Measurements from ENCODE around the gene AFAP1.
A peak's percentile ranks its signal among the peaks of the same experiment; 100 is the strongest.

AFAP1 gene, protein sequence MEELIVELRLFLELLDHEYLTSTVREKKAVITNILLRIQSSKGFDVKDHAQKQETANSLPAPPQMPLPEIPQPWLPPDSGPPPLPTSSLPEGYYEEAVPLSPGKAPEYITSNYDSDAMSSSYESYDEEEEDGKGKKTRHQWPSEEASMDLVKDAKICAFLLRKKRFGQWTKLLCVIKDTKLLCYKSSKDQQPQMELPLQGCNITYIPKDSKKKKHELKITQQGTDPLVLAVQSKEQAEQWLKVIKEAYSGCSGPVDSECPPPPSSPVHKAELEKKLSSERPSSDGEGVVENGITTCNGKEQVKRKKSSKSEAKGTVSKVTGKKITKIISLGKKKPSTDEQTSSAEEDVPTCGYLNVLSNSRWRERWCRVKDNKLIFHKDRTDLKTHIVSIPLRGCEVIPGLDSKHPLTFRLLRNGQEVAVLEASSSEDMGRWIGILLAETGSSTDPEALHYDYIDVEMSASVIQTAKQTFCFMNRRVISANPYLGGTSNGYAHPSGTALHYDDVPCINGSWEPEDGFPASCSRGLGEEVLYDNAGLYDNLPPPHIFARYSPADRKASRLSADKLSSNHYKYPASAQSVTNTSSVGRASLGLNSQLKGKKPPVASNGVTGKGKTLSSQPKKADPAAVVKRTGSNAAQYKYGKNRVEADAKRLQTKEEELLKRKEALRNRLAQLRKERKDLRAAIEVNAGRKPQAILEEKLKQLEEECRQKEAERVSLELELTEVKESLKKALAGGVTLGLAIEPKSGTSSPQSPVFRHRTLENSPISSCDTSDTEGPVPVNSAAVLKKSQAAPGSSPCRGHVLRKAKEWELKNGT

GRCh38 chr4:7939377-7940108 is at the start of gene AFAP1:
Gene AFAP1 (minus strand): TSS chr4:7939861. CDS start chr4:7872078, 67,783 bp downstream.
- DNase-seq (ENCODE audit: low read depth in 2 of 2, low spot score in 1 of 2), result peak; percentile 59 to 77

GRCh38 chr4:7988437-7988836 is 48.8 kb upstream of the AFAP1 start:
- no peak for DNase-seq (ENCODE audit: low read depth in 2 of 2, low spot score in 1 of 2)

DNA sequence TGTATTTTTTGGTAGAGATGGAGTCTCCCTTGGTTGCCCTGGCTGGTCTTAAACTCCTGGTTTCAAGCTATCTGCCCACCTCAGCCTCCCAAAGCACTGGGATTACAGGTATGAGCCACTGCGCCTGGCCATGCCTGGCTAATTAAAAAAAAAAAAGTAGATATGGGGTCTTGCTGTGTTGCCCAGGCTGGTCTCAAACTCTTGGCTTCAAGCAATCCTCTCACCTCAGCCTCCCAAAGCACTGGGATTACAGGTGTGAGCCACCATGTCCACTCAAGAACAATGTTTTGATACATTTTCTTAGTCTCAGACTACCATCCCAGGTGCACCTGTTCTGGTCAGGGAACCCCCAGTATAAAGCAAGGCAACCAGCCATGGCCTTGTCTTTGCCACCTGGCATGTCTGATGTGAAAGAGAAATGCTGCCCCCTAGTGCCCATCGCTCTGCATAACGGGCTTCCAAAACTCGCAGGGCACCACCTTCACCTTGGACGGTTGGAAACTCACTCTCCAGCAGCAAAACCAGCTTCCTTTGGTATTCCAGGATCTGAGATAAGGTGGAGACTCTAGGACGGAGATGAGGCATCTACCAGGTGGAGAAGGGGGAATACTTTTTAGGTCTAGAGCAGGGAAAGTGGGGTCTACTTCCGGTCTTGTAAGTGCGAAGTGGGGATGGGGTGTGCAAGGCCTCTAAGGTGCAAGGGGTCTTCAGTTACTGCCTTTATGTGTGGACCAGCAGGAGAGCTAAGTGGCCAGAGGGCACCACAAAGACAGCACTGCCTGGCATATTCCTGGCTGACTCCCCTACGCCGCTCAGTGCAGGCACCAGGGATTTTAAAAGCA is 47.7 kb upstream of the AFAP1 start:
- DNase-seq (ENCODE audit: low read depth in 2 of 2, low spot score in 1 of 2), result peak; percentile 32 to 59

DNA sequence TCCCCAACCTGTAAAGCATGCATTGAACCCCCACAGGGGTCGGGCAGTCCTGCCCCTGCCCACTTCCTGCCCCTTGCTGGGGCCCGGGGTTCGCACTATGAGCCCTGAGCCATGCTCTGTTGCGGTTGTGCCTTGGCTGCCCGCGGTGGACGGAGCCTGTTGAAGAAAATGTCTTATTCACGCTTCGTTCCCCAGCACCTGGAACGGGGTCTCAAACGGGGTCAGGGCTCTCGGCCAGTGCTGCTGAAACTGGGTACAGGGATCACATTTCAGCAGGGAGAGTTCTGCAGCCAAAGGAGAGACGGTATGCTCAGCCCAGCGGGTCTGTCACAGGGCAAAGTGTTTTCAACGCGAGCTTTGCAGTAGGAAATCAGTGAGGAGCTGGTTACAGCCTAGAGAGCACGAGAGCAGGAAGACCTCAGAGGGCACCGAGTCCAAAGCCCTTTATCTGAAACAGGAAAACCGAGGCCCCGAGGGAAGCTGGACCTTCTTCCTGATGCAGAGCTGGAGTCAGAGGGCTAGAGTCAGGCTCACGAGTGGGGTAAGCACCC is 46.3 kb upstream of the AFAP1 start:
- no peak for DNase-seq (ENCODE audit: low read depth in 2 of 2, low spot score in 1 of 2)

DNA sequence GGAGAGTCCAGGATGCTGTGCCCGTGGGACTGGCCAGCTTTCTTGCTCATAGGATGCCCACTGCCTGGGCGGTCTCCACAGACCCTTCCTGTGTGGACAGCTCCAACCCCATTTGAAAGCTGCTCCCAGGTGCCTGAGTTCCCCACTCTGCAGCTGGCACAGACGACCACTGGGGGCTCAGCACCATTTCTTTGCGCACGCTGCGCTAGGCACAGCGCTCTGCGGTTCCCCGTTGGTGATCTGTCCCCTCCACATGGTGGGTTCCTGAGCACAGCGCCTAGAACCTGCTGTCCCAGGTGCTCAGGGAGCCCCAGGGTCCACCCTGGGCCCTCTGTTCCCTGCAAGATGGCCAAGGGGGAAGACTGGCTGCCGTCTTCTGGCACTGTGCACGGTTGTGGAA is 45.4 kb upstream of the AFAP1 start:
- no peak for DNase-seq (ENCODE audit: low read depth in 2 of 2, low spot score in 1 of 2)

GRCh38 chr4:7984286-7984925 is 44.7 kb upstream of the AFAP1 start:
- DNase-seq (ENCODE audit: low read depth in 2 of 2, low spot score in 1 of 2), result no peak

DNA sequence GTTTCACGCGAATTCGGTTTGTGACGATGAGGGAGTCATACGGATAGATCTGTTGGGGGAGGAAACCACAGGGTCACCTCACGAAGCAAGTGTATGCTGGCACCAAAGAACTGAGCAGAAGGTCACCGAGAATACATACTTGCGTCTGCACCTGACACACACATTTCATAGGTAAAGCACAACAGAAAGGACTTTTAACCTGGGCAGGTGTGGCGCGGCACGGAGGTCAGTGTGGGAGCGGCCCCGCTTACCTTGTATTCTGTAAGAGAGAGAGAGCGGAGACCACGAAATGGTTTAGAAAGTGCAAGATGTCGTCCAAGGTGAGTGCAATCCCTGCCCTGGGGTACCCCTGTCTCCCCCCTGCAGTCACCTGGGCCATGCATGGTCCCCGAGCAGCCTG is 43.6 kb upstream of the AFAP1 start:
- no peak for DNase-seq (ENCODE audit: low read depth in 2 of 2, low spot score in 1 of 2)

DNA sequence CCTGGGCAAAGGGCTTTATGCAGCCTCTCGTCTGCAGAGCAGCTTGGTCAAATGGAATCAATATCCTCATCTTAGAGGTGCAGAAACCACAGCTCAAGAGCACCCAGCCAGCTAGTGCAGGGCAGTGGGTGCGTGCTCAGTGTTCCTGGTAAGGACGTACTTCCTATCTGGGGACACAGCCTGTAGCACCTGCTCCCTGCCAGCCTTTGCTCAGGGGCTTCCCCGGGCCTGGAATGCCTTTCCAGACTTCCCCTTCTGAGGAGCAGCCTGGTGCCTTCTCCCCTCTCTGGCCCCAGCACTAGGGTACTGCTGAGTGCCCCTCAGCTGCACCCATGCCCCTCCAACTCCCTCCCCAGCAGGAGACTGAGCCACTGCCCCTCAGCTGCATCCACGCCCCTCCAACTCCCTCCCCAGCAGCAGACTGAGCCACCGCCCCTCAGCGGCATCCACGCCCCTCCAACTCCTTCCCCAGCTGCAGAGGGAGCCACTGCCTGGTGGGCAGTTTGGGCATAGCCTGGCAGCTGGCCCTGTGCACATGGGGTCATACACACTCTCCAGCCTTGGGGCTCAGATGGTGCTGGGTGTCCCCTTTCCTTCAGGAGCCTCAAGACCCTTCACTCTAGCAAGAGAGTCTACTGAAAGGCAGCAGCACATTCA is 42.2 kb upstream of the AFAP1 start:
- no peak for DNase-seq (ENCODE audit: low read depth in 2 of 2, low spot score in 1 of 2)

DNA sequence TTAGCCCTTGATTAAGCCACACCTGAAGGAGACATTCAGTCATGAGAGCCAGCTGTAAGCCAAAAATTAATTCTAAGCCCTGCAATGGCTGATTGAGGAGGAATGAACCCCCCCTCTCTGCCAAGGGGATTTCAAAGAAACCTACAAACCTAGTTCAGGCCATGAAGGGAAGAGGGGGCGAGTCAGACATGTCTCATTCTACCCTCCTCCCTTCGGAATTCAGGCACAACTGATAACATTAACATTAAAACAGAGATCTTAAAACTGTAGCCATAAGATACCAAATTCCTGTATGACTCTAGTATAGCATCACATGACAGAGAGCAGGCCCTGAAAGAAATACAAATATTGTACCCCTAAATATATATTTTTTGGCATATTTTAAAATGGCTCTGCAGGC is 40.4 kb upstream of the AFAP1 start:
- DNase-seq (ENCODE audit: low read depth in 2 of 2, low spot score in 1 of 2), result no peak

GRCh38 chr4:7979652-7979968 is 39.9 kb upstream of the AFAP1 start:
- no peak for DNase-seq (ENCODE audit: low read depth in 2 of 2, low spot score in 1 of 2)

GRCh38 chr4:7978907-7979651 is 39.4 kb upstream of the AFAP1 start:
- DNase-seq (ENCODE audit: low read depth in 2 of 2, low spot score in 1 of 2), result no peak

GRCh38 chr4:7978489-7978888 is 38.8 kb upstream of the AFAP1 start:
- no peak for DNase-seq (ENCODE audit: low read depth in 2 of 2, low spot score in 1 of 2)

DNA sequence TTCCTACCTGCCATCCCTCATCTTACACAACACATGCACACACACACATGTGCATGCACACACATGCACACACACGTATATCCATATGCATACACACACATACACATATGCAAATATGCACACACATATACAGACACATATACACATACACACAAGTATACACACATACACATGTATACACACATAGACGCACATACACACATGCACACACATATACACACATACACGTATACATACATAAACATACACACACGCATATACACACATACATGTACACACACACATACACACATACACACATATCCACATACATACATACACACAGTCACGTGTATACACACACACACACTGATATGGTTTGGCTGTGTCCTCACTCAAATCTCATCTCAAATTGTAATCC is 37.0 kb upstream of the AFAP1 start:
- no peak for DNase-seq (ENCODE audit: low read depth in 2 of 2, low spot score in 1 of 2)

- no peak for DNase-seq (ENCODE audit: low read depth in 2 of 2, low spot score in 1 of 2)
These were observed 36.4 kb upstream of the AFAP1 start for GRCh38 chr4:7976025-7976424.

DNA sequence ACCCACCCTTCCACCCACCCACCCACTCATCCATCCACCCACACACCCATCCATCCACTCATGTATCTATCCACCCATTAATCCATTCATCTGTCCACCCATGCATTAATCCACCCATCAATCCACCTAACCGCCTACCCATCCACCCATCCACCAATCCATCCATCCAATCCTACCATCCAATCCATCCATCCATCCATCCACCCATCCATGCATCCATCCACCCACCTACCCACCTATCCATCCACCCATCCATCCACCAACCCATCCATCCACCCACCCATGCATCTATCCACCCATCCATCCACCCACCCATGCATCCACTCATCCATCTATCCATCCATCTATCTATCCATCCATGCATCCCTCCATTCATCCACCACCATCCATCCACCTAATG is 34.8 kb upstream of the AFAP1 start:
- DNase-seq (ENCODE audit: low read depth in 2 of 2, low spot score in 1 of 2), result no peak

DNA sequence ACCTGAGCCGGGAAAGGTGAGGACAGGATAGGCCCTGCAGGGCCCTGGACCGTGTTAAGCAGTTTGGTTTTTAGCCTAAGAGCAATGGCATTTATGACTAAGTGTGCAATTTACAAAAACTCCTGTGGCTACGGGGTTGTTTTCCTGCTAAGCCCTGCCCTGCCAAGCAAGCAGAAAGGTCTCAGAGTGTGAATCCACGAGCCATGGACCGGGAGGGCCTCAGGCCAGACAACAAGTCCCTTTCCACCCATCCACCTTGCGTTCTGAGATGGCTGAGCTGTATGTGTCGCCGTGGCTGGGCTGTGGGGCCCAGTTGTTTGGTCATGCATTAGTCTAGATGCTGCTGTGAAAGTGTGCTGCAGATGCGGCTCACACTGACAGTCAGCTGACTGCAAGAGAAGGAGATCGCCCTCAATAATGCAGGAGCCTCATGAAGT is 33.9 kb upstream of the AFAP1 start:
- DNase-seq (ENCODE audit: low read depth in 2 of 2, low spot score in 1 of 2), result no peak

- DNase-seq (ENCODE audit: low read depth in 2 of 2, low spot score in 1 of 2), result no peak
These were observed 32.3 kb upstream of the AFAP1 start for GRCh38 chr4:7971881-7972500.

GRCh38 chr4:7971159-7971631 is 31.5 kb upstream of the AFAP1 start:
- DNase-seq (ENCODE audit: low read depth in 2 of 2, low spot score in 1 of 2), result no peak
